HepG2 (cell line): Measurements from ENCODE around the gene CSNK2B. TPM values are rescaled to one million over a fixed set of nuclear protein-coding genes. Genes with fewer than 3 reads are reported as not detected.
A peak's percentile ranks its signal among the peaks of the same experiment; 100 is the strongest.

Experiments used
- ATAC-seq: fragments of 200-7000 bp; cut with Tn5 transposase; 3 replicates; pipeline ENCODE4 v1.9.1; 2020; ENCODE audit warnings: mild to moderate bottlenecking, moderate library complexity
- BruUV-seq: library from RNA; stranded (reverse); fragments of 400-500 nt; replicated peaks from 2 replicates; lab custom pipeline; 2021; lab: Mats Ljungman, UMichigan
- CTCF ChIA-PET: fragments of 300-600 bp; formaldehyde crosslinking; extraction: SDS; loops from one replicate; lab custom pipeline; 2021; ENCODE audit warnings: low total read pairs, inconsistent platforms, low intra/inter-chr PET ratio; lab: Yijun Ruan, JAX
- POLR2A ChIA-PET: fragments of 350-600 bp; sonication (Branson Sonifier 250); formaldehyde crosslinking; loops from one replicate; lab custom pipeline; 2020; ENCODE audit warnings: antibody characterized with exemption, inconsistent platforms; lab: Yijun Ruan, JAX
- DNase-seq: peaks from one replicate; pipeline ENCODE4 v3.0.0-alpha.2; 2015; ENCODE audit warnings: low spot score
- FAIRE-seq: peaks from 3 replicates; lab custom pipeline; 2011; peaks lifted over from hg19 to GRCh38; lab: Jason Lieb, UNC
- H2AFZ ChIP-seq: one replicate; pipeline ENCODE4 v1.6.1; 2011; ENCODE audit warnings: low read length, inconsistent platforms
- H3K27ac ChIP-seq: fragments of 300-600 bp; 3 replicates; pipeline ENCODE4 v1.8.0; 2011; ENCODE audit warnings: mixed run types, mild to moderate bottlenecking, mixed read lengths, low read length, inconsistent platforms; ENCODE audit not compliant: insufficient read depth; ENCODE audit errors: extremely low read length
- H3K27me3 ChIP-seq, 2 experiments: fragments of 200-600 bp in 1 of 2; 2 replicates in 1 of 2; 3 replicates in 1 of 2; pipeline versions ENCODE4 v1.6.0 to v1.8.0; 2011; ENCODE audit warnings: low read length in 2 of 2, mild to moderate bottlenecking in 2 of 2, moderate library complexity in 2 of 2, inconsistent platforms in 1 of 2; ENCODE audit not compliant: insufficient read depth in 2 of 2, control insufficient read depth in 1 of 2
- H3K36me3 ChIP-seq, 2 experiments: fragments of 200-600 bp in 1 of 2; replicated peaks in 1 of 2; 2 replicates in 1 of 2; 3 replicates in 1 of 2; pipeline versions ENCODE4 v1.5.1 to v1.8.0; 2011; ENCODE audit warnings: low read length in 2 of 2, inconsistent platforms in 1 of 2; ENCODE audit not compliant: insufficient read depth in 2 of 2, control insufficient read depth in 1 of 2
- H3K4me1 ChIP-seq: 2 replicates; pipeline ENCODE4 v1.5.1; 2012; ENCODE audit warnings: low read length, inconsistent platforms; ENCODE audit not compliant: insufficient read depth
- H3K4me2 ChIP-seq: 2 replicates; pipeline ENCODE4 v1.6.0; 2011; ENCODE audit warnings: low read depth, low read length, inconsistent platforms
- H3K4me3 ChIP-seq, 3 experiments: fragments of 200-600 bp in 1 of 3; sonication (generic), shearing (Covaris generic) in 1 of 3; replicated peaks in 1 of 3; 2 replicates each; pipeline ENCODE4 v1.5.1; 2011 to 2016; ENCODE audit warnings: low read length in 3 of 3, inconsistent platforms in 2 of 3, low read depth in 2 of 3, mild to moderate bottlenecking in 2 of 3, control low read depth in 1 of 3, mixed read lengths in 1 of 3; ENCODE audit not compliant: insufficient read depth in 1 of 3
- H3K79me2 ChIP-seq: one replicate; pipeline ENCODE4 v1.6.1; 2011; ENCODE audit warnings: low read length, inconsistent platforms; ENCODE audit not compliant: insufficient read depth
- H3K9ac ChIP-seq: 2 replicates; pipeline ENCODE4 v1.6.0; 2011; ENCODE audit warnings: mild to moderate bottlenecking, low read depth, low read length, inconsistent platforms; ENCODE audit not compliant: insufficient read depth
- H3K9me3 ChIP-seq: 2 replicates; pipeline ENCODE4 v1.5.1; 2012; ENCODE audit warnings: mild to moderate bottlenecking, low read length
- H4K20me1 ChIP-seq: 2 replicates; pipeline ENCODE4 v1.6.0; 2011; ENCODE audit warnings: inconsistent platforms, mild to moderate bottlenecking, low read length, moderate library complexity; ENCODE audit not compliant: insufficient read depth
- ATF3 ChIP-seq: sonication (generic); formaldehyde crosslinking; IDR thresholded peaks from 2 replicates; pipeline ENCODE4 v1.4.0; 2020; ENCODE audit warnings: missing genetic modification reagents
- GATAD1 ChIP-seq: IDR thresholded peaks from 2 replicates; pipeline ENCODE4 v1.6.1; 2016; ENCODE audit warnings: missing genetic modification reagents, missing compliant biosample characterization
- KDM5A ChIP-seq: fragments of 200-600 bp; sonication (generic); IDR thresholded peaks from 2 replicates; pipeline ENCODE4 v1.7.0; 2018; ENCODE audit warnings: antibody characterized with exemption, mild to moderate bottlenecking, low read length, borderline replicate concordance
- POGZ ChIP-seq: sonication (generic); formaldehyde crosslinking; IDR thresholded peaks from 2 replicates; pipeline ENCODE4 v1.4.0; 2020; ENCODE audit warnings: mild to moderate bottlenecking, missing genetic modification reagents
- SP4 ChIP-seq: sonication (generic); formaldehyde crosslinking; IDR thresholded peaks from 2 replicates; pipeline ENCODE4 v1.8.1; 2023; ENCODE audit warnings: mild to moderate bottlenecking, missing genetic modification reagents
- ZBTB7A ChIP-seq: sonication (generic); formaldehyde crosslinking; IDR thresholded peaks from 2 replicates; pipeline ENCODE4 v1.8.0; 2022; ENCODE audit warnings: mild to moderate bottlenecking, missing genetic modification reagents
- ZNF253 ChIP-seq: sonication (generic); formaldehyde crosslinking; IDR thresholded peaks from 2 replicates; pipeline ENCODE4 v1.8.0; 2022; ENCODE audit warnings: mild to moderate bottlenecking, missing genetic modification reagents, borderline replicate concordance
- ZNF256 ChIP-seq: sonication (generic); formaldehyde crosslinking; conservative IDR thresholded peaks from 2 replicates; pipeline ENCODE4 v1.4.0; 2020; ENCODE audit warnings: missing genetic modification reagents
- ZNF609 ChIP-seq: sonication (generic); formaldehyde crosslinking; IDR thresholded peaks from 2 replicates; pipeline ENCODE4 v1.4.0; 2020; ENCODE audit warnings: mild to moderate bottlenecking, missing genetic modification reagents, borderline replicate concordance
- ZNF660 ChIP-seq: sonication (generic); formaldehyde crosslinking; IDR thresholded peaks from 2 replicates; pipeline ENCODE4 v1.5.1; 2020; ENCODE audit warnings: mild to moderate bottlenecking, low read depth, missing genetic modification reagents, borderline replicate concordance
- ZNF747 ChIP-seq: sonication (generic); formaldehyde crosslinking; IDR thresholded peaks from 2 replicates; pipeline ENCODE4 v1.8.1; 2023; ENCODE audit warnings: missing genetic modification reagents, mild to moderate bottlenecking, borderline replicate concordance
- WGBS: methylation state at CpG from one replicate; pipeline ENCODE4 v1.1.6; 2017; ENCODE audit warnings: low lambda C conversion rate; 5-methylcytosine and 5-hydroxymethylcytosine counted together
- in situ Hi-C: cut with HindIII; loops from 2 replicates; pipeline ENCODE4 v1.10.0; 2017; ENCODE audit warnings: low pct_unique_long_range_greater_than_20kb; ENCODE audit not compliant: extremely low pct_ligation_motif_present
- intact Hi-C: fragments of 100-400 bp; cut with micrococcal nuclease; formaldehyde crosslinking; loops from one replicate; pipeline ENCODE4 v1.10.0; 2022; ENCODE audit not compliant: unreplicated experiment
- polyA plus RNA-seq, 8 experiments: library from polyadenylated mRNA; depleted of rRNA in 3 of 8; stranded (reverse) in 7 of 8; unstranded in 1 of 8; fragments of >200 nt; fragmentation: Illumina TruSeq in 4 of 8; extraction: Trizol in 4 of 8; gene quantifications; 2 replicates each; pipeline versions ENCODE4 v1.2.1 to v1.2.3, GENCODE V29; 2011 to 2016; ENCODE audit warnings: low read depth in 4 of 8, missing spikeins in 1 of 8, mixed read lengths in 1 of 8; ENCODE audit not compliant: insufficient read depth in 1 of 8
- total RNA-seq, 5 experiments: library from RNA; depleted of rRNA; stranded (reverse); fragments of >200 nt; fragmentation: Illumina TruSeq; extraction: Trizol; gene quantifications; 2 replicates each; pipeline ENCODE4 v1.2.3, GENCODE V29; 2016; ENCODE audit warnings: low read depth in 1 of 5

The CSNK2B gene
- total and polyA plus RNA-seq, 2 of the 13 experiments (the other 11 are each of a cell fraction or from before 2014, with no cell fraction given): 111 to 296 TPM

GRCh38 chr6:31621320-31621939, 44.5 kb upstream of the CSNK2B start (continued):
- no peak for TF ChIP-seq ATF3 (CRISPR knock-in tag)
- no peak for TF ChIP-seq SP4
- TF ChIP-seq ZNF256 (CRISPR knock-in tag): no peak
- TF ChIP-seq GATAD1 (CRISPR knock-in tag): no peak
- TF ChIP-seq ZNF253 (CRISPR knock-in tag): no peak
- no peak for TF ChIP-seq ZNF660 (CRISPR knock-in tag)
- peak; percentile 5; the same call in 1 of the 2 replicates for TF ChIP-seq ZNF747 (CRISPR knock-in tag)
- no peak for TF ChIP-seq ZBTB7A (CRISPR knock-in tag)

- no peaks in the 10 kb centered on the region for H3K9me3 ChIP-seq
- no peak overlapping the region for H2AFZ ChIP-seq
- ATAC-seq: no peak
- POLR2A ChIA-PET: interaction anchor here (0.5 to 4.8 kb wide), 9 partner anchors 11 to 208 kb away, joined by 3 to 78 read pairs (median 5); partner anchors contain the start of genes APOM, BAG6, C6orf47 and CSNK2B
- no TSS peak for BruUV-seq
- peak overlapping the region; percentile 98 for H3K4me2 ChIP-seq
- H3K27ac ChIP-seq: peak overlapping the region; percentile 98
- in situ Hi-C loops: no loop called here
- no peak for DNase-seq
- peaks cover 21% of the 10 kb centered on the region for H3K4me1 ChIP-seq
- H3K36me3 ChIP-seq: peaks cover 34 to 45% of the 10 kb centered on the region in 2 experiments
- 29% methylated on average over 4 of the region's 4 CpGs for WGBS
- no peaks in the 10 kb centered on the region; a peak in 1 of 5 replicates for H3K27me3 ChIP-seq
- peaks cover 11% of the 10 kb centered on the region; the same call in 1 of the 2 replicates for H4K20me1 ChIP-seq
- CTCF ChIA-PET: no interaction called here
- 0 out of 2 replicates have a peak, but pooled peaks have one; percentile 2 for TF ChIP-seq KDM5A
- no peak for TF ChIP-seq POGZ (CRISPR knock-in tag)
- TF ChIP-seq ZNF609 (CRISPR knock-in tag): 0 out of 2 replicates have a peak, but pooled peaks have one; percentile 21
- TF ChIP-seq, all 625 proteins: peak for 2
- H3K79me2 ChIP-seq: peaks cover 37% of the 10 kb centered on the region
- no peak for FAIRE-seq
- peak overlapping the region; percentile 97 for H3K9ac ChIP-seq
- peak overlapping the region; percentile 83 to 100 (median 99) for H3K4me3 ChIP-seq
- intact Hi-C loops: loop anchor here (5.0 kb wide), 1 partner anchor 45 kb away; the partner anchor contains the start of genes CSNK2B and LY6G5B
Observed at GRCh38 chr6:31621991-31622390, 43.9 kb upstream of the CSNK2B start.
